Measurements from ENCODE around the gene CAPN14. TPM values are rescaled to one million over a fixed set of nuclear protein-coding genes. Genes with fewer than 3 reads are reported as not detected.
A peak's percentile ranks its signal among the peaks of the same experiment; 100 is the strongest.

CAPN14 gene
- total RNA-seq, 1 donor from 2014 or later: 3.3 TPM

DNA sequence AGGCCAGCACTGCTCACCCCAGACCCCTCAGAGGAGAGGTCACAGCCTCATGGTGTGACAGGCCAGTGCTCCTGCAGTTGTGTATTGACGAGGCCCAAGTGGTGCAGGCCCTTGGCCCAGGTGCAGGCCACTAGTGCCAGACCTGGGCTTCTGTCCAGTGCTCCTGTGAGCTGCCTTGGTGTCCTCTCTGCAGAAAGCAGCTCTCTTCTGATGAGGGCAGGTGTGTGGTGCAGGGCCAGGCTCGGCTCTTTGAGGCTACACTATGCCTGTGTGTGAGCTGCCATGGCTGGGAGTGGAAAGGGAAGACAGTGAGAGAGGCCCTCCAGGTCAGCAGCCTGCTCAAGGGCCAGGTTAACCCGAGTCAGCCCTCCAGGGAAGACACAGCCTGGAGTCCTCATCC lies 33.7 kb upstream of the CAPN14 start:
- H3K27ac Mint-ChIP-seq: peak overlapping the region; percentile 84
- ATAC-seq (ENCODE audit: low read depth) (no peak), DNase-seq (no peak)
- intact Hi-C loops (cut with micrococcal nuclease): no loop called here
- peaks cover 71% of the 10 kb centered on the region for H3K4me1 Mint-ChIP-seq
- no peaks in the 10 kb centered on the region for H3K27me3 Mint-ChIP-seq
- CTCF ChIA-PET: no interaction called here
- TF ChIP-seq, protein P1, sequence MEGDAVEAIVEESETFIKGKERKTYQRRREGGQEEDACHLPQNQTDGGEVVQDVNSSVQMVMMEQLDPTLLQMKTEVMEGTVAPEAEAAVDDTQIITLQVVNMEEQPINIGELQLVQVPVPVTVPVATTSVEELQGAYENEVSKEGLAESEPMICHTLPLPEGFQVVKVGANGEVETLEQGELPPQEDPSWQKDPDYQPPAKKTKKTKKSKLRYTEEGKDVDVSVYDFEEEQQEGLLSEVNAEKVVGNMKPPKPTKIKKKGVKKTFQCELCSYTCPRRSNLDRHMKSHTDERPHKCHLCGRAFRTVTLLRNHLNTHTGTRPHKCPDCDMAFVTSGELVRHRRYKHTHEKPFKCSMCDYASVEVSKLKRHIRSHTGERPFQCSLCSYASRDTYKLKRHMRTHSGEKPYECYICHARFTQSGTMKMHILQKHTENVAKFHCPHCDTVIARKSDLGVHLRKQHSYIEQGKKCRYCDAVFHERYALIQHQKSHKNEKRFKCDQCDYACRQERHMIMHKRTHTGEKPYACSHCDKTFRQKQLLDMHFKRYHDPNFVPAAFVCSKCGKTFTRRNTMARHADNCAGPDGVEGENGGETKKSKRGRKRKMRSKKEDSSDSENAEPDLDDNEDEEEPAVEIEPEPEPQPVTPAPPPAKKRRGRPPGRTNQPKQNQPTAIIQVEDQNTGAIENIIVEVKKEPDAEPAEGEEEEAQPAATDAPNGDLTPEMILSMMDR (IDR thresholded peaks at IDR 0.05): no peak
- POLR2A ChIA-PET: interaction anchor here (1.7 to 4.1 kb wide), 4 partner anchors 9 to 37 kb away, joined by 4 to 27 read pairs (median 6); partner anchors contain the start of gene EHD3
- no peak overlapping the region for H3K4me3 Mint-ChIP-seq
- peaks cover 46% of the 10 kb centered on the region for H3K36me3 Mint-ChIP-seq (ENCODE audit: low read depth)
- no peaks in the 10 kb centered on the region for H3K9me3 Mint-ChIP-seq

DNA sequence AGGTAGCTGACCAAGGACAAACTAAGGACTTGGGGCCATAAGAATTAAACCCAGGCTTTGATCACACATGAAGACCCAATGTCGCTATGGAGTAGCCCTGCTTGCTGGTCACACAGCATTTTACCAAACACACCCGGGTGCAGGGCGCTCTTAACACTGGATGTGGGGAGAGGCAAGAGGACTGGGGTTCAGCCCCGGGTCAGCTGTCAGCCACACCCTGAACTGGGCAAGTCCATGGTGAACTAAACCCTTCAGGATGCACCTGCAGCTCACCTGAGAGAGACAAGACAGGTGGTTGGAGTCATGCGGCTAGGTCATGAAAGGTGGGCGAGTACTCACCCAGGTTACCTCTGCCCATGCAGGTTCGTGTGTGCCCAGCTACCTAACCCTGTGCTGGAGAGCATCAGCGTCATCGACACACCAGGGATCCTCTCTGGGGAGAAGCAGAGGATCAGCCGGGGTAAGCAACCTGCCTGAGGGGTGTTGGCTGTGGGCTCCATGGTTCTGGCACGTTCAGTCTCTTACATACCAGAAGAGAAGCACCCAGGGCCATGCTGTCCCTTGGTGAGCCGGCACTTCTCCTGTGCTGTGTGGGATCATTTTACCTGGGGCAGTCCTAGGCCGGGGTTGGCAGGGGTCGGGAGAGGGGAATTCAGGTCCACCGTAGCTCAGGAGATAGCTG lies 31.8 kb upstream of the CAPN14 start:
- intact Hi-C loops (cut with micrococcal nuclease): no loop called here
- no peak overlapping the region for H3K4me3 Mint-ChIP-seq
- H3K9me3 Mint-ChIP-seq: no peaks in the 10 kb centered on the region
- peaks cover 55% of the 10 kb centered on the region for H3K4me1 Mint-ChIP-seq
- peaks cover 56% of the 10 kb centered on the region for H3K36me3 Mint-ChIP-seq (ENCODE audit: low read depth)
- no peaks in the 10 kb centered on the region for H3K27me3 Mint-ChIP-seq
- POLR2A ChIA-PET: interaction anchor here (0.5 kb wide), 1 partner anchor 8 kb away, joined by 4 read pairs; no protein-coding TSS in a partner anchor
- CTCF ChIA-PET: interaction anchor here (1.0 kb wide), 1 partner anchor 79 kb away, joined by 3 read pairs; no protein-coding TSS in a partner anchor
- ATAC-seq (ENCODE audit: low read depth): no peak
- DNase-seq: no peak
- TF ChIP-seq, protein P1 (IDR thresholded peaks at IDR 0.05): no peak
- H3K27ac Mint-ChIP-seq: peak overlapping the region; percentile 59

GRCh38 chr2:31248139-31248538 lies 30.8 kb upstream of the CAPN14 start:
- DNase-seq (no peak), ATAC-seq (ENCODE audit: low read depth) (no peak)
- Mint-ChIP-seq H3K27me3 (no peaks in the 10 kb centered on the region), H3K9me3 (no peaks in the 10 kb centered on the region), H3K36me3 (ENCODE audit: low read depth) (peaks cover 61% of the 10 kb centered on the region), H3K27ac (peak overlapping the region; percentile 30), H3K4me3 (no peak overlapping the region), H3K4me1 (peaks cover 45% of the 10 kb centered on the region)
- TF ChIP-seq, protein P1 (IDR thresholded peaks at IDR 0.05): no peak
- ChIA-PET CTCF (no interaction called here), POLR2A (no interaction called here)
- intact Hi-C loops (cut with micrococcal nuclease): no loop called here

- POLR2A ChIA-PET: no interaction called here
- intact Hi-C loops (cut with micrococcal nuclease): no loop called here
Observed at GRCh38 chr2:31247711-31248110, 30.4 kb upstream of the CAPN14 start.

DNA sequence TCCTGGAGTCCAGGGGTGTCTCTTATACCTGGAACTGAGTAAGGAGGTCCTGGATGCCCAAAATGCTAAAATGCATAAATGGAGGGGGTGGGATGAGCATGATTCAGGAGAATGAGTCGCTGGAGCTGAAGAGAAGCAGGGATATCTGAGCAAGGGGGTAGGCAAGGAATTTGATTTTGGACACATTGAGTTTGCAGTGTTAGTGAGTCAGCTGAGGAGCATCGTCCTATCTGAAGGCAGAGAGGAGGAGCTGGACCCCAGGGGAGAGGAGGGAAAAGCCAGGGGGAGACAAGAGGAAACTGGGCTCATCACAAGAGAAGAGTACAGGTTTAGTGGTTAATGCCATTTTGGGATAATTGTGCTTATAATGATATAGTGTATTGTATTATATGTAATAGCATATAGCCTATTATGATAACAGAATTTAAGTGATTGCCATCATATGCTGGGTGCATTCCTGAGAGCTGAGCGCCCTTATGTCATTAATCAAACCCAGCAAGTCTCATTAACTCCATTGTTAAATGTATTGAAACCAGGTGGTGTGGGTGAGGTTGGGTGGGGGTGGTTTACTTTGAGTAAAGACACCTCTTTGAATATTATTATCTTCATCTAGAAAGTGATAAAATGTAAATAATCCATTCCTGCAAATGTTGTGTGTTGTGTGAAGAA lies 29.0 kb upstream of the CAPN14 start:
- intact Hi-C loops (cut with micrococcal nuclease): no loop called here
- peaks cover 39% of the 10 kb centered on the region for H3K4me1 Mint-ChIP-seq
- H3K36me3 Mint-ChIP-seq (ENCODE audit: low read depth): peaks cover 59% of the 10 kb centered on the region
- CTCF ChIA-PET: interaction anchor here (1.0 kb wide), 1 partner anchor 11 kb away, joined by 3 read pairs; no protein-coding TSS in a partner anchor
- TF ChIP-seq, protein P1 (IDR thresholded peaks at IDR 0.05): no peak
- POLR2A ChIA-PET: no interaction called here
- H3K27me3 Mint-ChIP-seq: no peaks in the 10 kb centered on the region
- no peaks in the 10 kb centered on the region for H3K9me3 Mint-ChIP-seq
- H3K27ac Mint-ChIP-seq: no peak overlapping the region
- DNase-seq (no peak), ATAC-seq (ENCODE audit: low read depth) (no peak)
- H3K4me3 Mint-ChIP-seq: no peak overlapping the region

More at GRCh38 chr2:31247711-31248110, 30.4 kb upstream of the CAPN14 start:
- Mint-ChIP-seq H3K4me1 (peaks cover 43% of the 10 kb centered on the region), H3K27ac (no peak overlapping the region), H3K9me3 (no peaks in the 10 kb centered on the region), H3K36me3 (ENCODE audit: low read depth) (peaks cover 63% of the 10 kb centered on the region), H3K4me3 (no peak overlapping the region), H3K27me3 (no peaks in the 10 kb centered on the region)
- CTCF ChIA-PET: no interaction called here
- TF ChIP-seq, protein P1 (IDR thresholded peaks at IDR 0.05): no peak
- DNase-seq (no peak), ATAC-seq (ENCODE audit: low read depth) (no peak)

Measured in activated B cell treated with CpG ODN at 0.5 μM for 24 hours (primary cell).